Activated CD4-positive, alpha-beta memory T cell treated with anti-CD3 and anti-CD28 coated beads, Interleukin-2, amount 10 ng/mL, durations not matched to agents 7 days and 5 days (primary cell): Measurements from ENCODE around the gene SERPING1. TPM values are rescaled to one million over a fixed set of nuclear protein-coding genes. Genes with fewer than 3 reads are reported as not detected.
A peak's percentile ranks its signal among the peaks of the same experiment; 100 is the strongest.

Experiments used
- CTCF ChIA-PET: fragments of 350-600 bp; sonication (Branson Sonifier 250); formaldehyde crosslinking; loops from one replicate; lab custom pipeline; 2021; ENCODE audit warnings: antibody characterized with exemption, inconsistent platforms; lab: Charles Lee
- POLR2A ChIA-PET: fragments of 350-600 bp; sonication (Branson Sonifier 250); formaldehyde crosslinking; loops from one replicate; lab custom pipeline; 2021; ENCODE audit warnings: antibody characterized with exemption; lab: Charles Lee
- DNase-seq: peaks from one replicate; pipeline ENCODE4 v3.0.0-alpha.2; 2020
- H3K27ac Mint-ChIP-seq: one replicate; pipeline ENCODE4 v1.8.0; 2021; ENCODE audit warnings: mild to moderate bottlenecking, mixed read lengths
- H3K27me3 Mint-ChIP-seq: one replicate; pipeline ENCODE4 v1.8.0; 2021; ENCODE audit warnings: mixed read lengths
- H3K36me3 Mint-ChIP-seq: one replicate; pipeline ENCODE4 v1.8.0; 2021; ENCODE audit warnings: low read depth, mixed read lengths
- H3K4me1 Mint-ChIP-seq: one replicate; pipeline ENCODE4 v1.8.0; 2021; ENCODE audit warnings: mixed read lengths
- H3K4me3 Mint-ChIP-seq: one replicate; pipeline ENCODE4 v1.8.0; 2021; ENCODE audit warnings: mild to moderate bottlenecking, mixed read lengths
- H3K9me3 Mint-ChIP-seq: one replicate; pipeline ENCODE4 v1.8.0; 2021; ENCODE audit warnings: mixed read lengths
- total RNA-seq, 2 experiments: library from RNA; stranded (reverse); gene quantifications; one replicate each; pipeline ENCODE4 v1.2.3, GENCODE V29; 2021

Gene SERPING1
- total RNA-seq, result under 1 TPM; 0.55 to 0.93 TPM

DNA sequence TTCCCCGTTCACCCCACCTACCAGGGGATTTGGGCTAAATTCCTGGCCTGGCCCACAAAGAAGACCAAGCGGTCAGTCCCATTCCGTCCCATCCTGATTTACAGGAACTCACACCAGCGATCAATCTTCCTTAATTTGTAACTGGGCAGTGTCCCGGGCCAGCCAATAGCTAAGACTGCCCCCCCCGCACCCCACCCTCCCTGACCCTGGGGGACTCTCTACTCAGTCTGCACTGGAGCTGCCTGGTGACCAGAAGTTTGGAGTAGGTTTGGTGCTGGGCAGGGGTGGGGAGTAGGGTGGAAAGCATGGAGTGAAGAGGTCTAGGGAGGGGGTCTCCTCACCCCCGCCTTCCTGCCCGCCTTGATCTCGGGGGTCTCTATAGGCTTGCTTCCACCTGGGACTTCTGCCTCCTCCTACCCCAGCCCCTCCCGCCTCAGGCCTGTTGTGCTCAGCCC, at the start of gene SERPING1:
Gene SERPING1 (plus strand): TSS at position 225 of the 455 bp plus-strand sequence. CDS start 586 bp downstream, outside the sequence.
- Mint-ChIP-seq H3K9me3 (no peaks in the 10 kb centered on the region), H3K27me3 (peaks cover 37% of the 10 kb centered on the region), H3K4me3 (no peak within 1 kb of the TSS), H3K4me1 (peaks cover 2% of the 10 kb centered on the region), H3K36me3 (no peaks in the 10 kb centered on the region), H3K27ac (no peak within 1 kb of the TSS)
- CTCF ChIA-PET, result interaction anchor here (1.5 kb wide), 1 partner anchor 13 kb away, joined by 4 read pairs; no protein-coding TSS in a partner anchor
- POLR2A ChIA-PET, result no interaction called here
- DNase-seq, result no peak

DNA sequence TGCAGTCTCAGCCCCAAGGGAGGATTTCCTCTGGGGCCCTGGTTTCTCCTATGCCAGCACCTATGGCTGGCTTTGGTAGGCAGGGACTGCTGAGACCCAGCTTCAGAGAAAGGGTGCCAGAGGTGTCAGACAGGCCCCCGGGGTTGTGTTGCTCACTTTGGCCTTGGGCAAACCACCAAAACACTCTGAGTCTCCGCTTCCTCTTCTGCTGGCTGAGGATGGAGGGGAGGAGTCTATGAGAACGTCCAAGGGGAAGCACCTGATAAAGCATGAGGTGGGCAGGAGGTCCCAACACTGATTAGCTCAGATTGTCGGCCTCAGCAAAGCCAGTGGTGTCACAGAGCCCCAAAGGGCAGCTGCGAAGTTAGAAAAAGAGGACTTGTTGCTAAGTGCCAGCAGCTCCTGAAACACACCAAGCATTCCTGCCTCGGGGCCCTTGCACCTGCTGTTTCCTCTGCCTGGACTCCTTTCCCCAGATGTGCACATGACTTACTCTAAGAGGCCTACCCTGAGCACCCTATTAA, 49.6 kb upstream of the SERPING1 start:
- POLR2A ChIA-PET, result interaction anchor here (0.7 to 2.0 kb wide), 4 partner anchors 11 to 20 kb away, joined by 3 to 7 read pairs (median 3); partner anchors contain the start of gene UBE2L6
- H3K36me3 Mint-ChIP-seq, result peaks cover 54% of the 10 kb centered on the region
- no peak overlapping the region for H3K4me3 Mint-ChIP-seq
- no peaks in the 10 kb centered on the region for H3K27me3 Mint-ChIP-seq
- CTCF ChIA-PET, result interaction anchor here (1.1 to 1.5 kb wide), 3 partner anchors 20 to 93 kb away, joined by 4 to 5 read pairs (median 4); partner anchors contain the start of gene UBE2L6
- H3K9me3 Mint-ChIP-seq, result no peaks in the 10 kb centered on the region
- no peak for DNase-seq
- peaks cover 13% of the 10 kb centered on the region for H3K4me1 Mint-ChIP-seq
- H3K27ac Mint-ChIP-seq, result no peak overlapping the region

DNA sequence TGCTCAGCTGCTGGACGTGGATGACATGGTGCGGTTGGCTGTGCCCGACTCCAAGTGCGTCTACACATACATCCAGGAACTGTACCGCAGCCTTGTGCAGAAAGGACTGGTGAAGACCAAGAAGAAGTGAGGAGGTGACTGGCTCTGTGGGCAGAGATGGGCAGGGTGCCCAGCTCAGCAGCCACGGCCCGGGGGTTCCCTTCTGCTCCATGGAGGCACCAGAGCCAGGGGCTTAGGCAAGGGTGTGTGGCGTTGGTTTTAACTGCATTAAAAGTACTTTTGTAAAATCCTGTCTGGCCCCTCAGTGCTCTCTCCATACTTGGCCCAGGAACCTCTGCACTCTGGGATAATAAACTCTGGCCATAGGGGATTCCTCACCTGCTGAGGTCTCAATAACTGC, 47.5 kb upstream of the SERPING1 start:
- DNase-seq, result no peak
- Mint-ChIP-seq H3K27me3 (no peaks in the 10 kb centered on the region), H3K4me3 (no peak overlapping the region), H3K36me3 (peaks cover 69% of the 10 kb centered on the region), H3K9me3 (no peaks in the 10 kb centered on the region), H3K4me1 (peaks cover 13% of the 10 kb centered on the region), H3K27ac (no peak overlapping the region)
- CTCF ChIA-PET, result interaction anchor here (1.1 to 1.2 kb wide), 2 partner anchors 15 to 23 kb away, joined by 3 to 5 read pairs; no protein-coding TSS in a partner anchor
- POLR2A ChIA-PET, result interaction anchor here (1.2 kb wide), 1 partner anchor 35 kb away, joined by 3 read pairs; the partner anchor contains the start of gene SLC43A1

DNA sequence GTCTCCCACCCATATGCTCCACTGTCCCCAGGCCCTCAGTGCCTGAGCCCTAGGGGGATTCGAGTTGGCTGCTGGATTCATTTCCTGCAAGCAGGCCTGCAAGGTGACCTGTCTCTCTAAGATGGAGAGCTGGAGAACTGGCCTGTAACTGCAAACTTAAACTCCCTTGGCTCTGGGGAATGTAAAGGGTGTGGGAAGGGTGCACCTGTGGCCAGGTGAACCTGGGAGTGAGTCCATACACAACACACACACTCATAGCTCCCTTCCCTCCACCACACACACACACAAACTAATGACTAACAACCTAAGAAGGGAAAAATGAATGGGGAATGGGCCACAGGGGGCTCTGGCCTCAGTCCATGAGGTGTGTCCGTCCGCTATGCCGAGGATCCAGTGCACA, 45.5 kb upstream of the SERPING1 start:
- H3K36me3 Mint-ChIP-seq, result peaks cover 82% of the 10 kb centered on the region
- no peak overlapping the region for H3K27ac Mint-ChIP-seq
- ChIA-PET POLR2A (no interaction called here), CTCF (interaction anchor here (1.0 kb wide), 1 partner anchor 18 kb away, joined by 3 read pairs; no protein-coding TSS in a partner anchor)
- peaks cover 16% of the 10 kb centered on the region for H3K4me1 Mint-ChIP-seq
- no peak overlapping the region for H3K4me3 Mint-ChIP-seq
- DNase-seq, result no peak
- no peaks in the 10 kb centered on the region for H3K9me3 Mint-ChIP-seq
- no peaks in the 10 kb centered on the region for H3K27me3 Mint-ChIP-seq

DNA sequence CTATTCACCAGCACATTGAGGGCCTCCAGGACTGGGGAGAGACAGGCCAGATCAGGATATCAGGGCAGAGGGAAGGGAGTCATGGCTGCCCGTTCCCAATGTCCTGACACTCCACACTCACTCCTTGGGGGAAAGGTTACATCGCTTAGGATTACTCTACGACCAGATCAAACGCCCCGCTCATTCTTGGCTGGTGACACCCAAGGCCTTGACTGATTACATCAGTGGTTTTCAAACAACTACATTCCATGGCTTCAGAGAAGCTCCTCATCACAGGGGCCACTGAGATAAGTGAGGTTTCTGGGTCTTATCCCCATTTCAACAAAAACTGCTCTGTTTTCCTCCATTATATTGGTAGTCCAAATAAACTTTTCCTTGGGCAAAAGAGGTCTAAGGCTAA, 45.0 kb upstream of the SERPING1 start:
- Mint-ChIP-seq H3K36me3 (peaks cover 83% of the 10 kb centered on the region), H3K27me3 (no peaks in the 10 kb centered on the region), H3K27ac (no peak overlapping the region), H3K4me1 (peaks cover 14% of the 10 kb centered on the region), H3K9me3 (no peaks in the 10 kb centered on the region), H3K4me3 (no peak overlapping the region)
- no peak for DNase-seq
- ChIA-PET POLR2A (no interaction called here), CTCF (interaction anchor here (1.0 kb wide), 1 partner anchor 19 kb away, joined by 3 read pairs; no protein-coding TSS in a partner anchor)

DNA sequence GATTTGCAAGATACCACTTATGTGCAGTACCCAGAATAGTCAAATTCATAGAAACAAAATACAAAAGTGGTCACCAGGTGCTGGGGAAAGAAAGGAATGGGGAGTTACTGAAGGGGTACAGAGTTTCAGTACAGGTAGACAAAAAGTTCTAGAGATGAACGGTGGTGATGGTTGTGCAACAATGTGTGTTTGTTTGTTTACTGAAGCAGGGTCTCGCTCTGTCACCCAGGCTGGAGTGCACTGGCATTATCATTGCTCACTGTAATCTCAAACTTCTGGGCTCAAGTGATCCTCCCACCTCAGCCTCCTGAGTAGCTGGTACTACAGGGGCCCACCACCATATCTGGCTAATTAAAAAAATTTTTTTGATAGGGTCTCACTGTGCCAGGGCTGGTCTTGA, 42.1 kb upstream of the SERPING1 start:
- Mint-ChIP-seq H3K9me3 (no peaks in the 10 kb centered on the region), H3K27ac (no peak overlapping the region), H3K4me1 (peaks cover 7% of the 10 kb centered on the region), H3K4me3 (no peak overlapping the region), H3K36me3 (peaks cover 87% of the 10 kb centered on the region), H3K27me3 (no peaks in the 10 kb centered on the region)
- no peak for DNase-seq
- ChIA-PET POLR2A (no interaction called here), CTCF (interaction anchor here (1.2 to 2.0 kb wide), 3 partner anchors 62 to 89 kb away, joined by 4 to 9 read pairs (median 5); no protein-coding TSS in a partner anchor)

DNA sequence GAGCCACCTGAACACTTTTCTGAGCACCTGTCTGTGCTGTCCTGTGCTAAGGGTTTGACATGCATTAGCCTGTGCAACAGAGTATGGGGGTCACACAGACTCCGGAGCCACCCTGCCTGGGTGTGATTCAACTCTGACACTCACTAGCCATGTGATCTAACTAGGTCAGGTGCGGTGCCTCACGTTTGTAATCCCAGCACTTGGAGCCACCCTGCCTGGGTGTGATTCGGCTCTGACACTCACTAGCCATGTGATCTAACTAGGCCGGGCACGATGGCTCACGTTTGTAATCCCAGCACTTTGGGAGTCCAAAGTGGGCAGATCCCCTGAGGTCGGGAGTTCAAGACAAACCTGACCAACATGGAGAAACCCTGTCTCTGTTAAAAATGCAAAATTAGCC, 41.4 kb upstream of the SERPING1 start:
- ChIA-PET CTCF (interaction anchor here (1.2 kb wide), 1 partner anchor 89 kb away, joined by 4 read pairs; no protein-coding TSS in a partner anchor), POLR2A (no interaction called here)
- Mint-ChIP-seq H3K36me3 (peaks cover 84% of the 10 kb centered on the region), H3K4me1 (peaks cover 9% of the 10 kb centered on the region), H3K9me3 (no peaks in the 10 kb centered on the region), H3K4me3 (no peak overlapping the region), H3K27me3 (no peaks in the 10 kb centered on the region), H3K27ac (no peak overlapping the region)
- DNase-seq, result no peak

DNA sequence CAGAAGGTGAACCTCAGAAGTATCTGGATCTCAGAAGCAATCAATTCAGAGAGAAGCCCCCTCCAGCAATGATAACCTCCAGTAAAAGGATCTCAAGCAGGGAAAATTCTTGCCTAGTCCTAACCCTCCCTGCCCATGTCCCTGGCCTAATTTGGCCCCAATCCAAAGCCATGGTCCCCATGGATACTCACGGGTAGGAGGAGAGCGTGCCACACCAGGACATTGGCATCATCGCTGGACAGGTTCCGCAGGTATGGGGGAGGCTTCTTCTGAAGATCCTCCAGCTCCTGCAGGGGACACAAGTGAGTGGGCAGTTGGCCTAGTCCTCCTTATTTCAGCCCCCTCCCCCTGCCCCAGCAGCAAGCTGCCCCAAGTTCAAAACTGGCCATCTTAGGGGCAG, 37.3 kb upstream of the SERPING1 start:
- Mint-ChIP-seq H3K4me3 (no peak overlapping the region), H3K27ac (no peak overlapping the region), H3K4me1 (peaks cover 41% of the 10 kb centered on the region), H3K27me3 (no peaks in the 10 kb centered on the region), H3K36me3 (peaks cover 77% of the 10 kb centered on the region), H3K9me3 (no peaks in the 10 kb centered on the region)
- POLR2A ChIA-PET, result interaction anchor here (1.1 kb wide), 1 partner anchor 117 kb away, joined by 3 read pairs; no protein-coding TSS in a partner anchor
- CTCF ChIA-PET, result interaction anchor here (1.2 to 1.7 kb wide), 2 partner anchors 8 to 67 kb away, joined by 4 to 6 read pairs; partner anchors contain the start of gene UBE2L6
- DNase-seq, result no peak

DNA sequence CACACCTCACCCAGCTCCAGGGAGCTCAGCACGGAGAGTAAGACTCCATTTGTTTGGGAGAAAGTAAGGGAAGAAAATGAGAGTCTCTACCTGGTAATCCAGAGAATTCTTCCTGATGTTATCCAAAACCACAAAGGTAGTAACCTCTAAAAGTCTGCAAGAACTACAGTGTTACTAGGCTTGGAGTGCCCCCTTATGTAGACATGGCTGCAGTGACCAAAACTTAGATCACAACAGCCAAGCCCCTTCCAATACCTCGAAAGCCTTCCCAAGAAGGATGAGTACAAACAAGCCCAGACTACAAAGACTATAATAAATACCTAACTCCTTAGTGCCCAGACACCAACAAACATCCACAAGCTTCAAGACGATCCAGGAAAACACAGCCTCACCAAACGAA, 34.9 kb upstream of the SERPING1 start:
- CTCF ChIA-PET, result no interaction called here
- Mint-ChIP-seq H3K4me3 (no peak overlapping the region), H3K27ac (peak overlapping the region; percentile 50), H3K36me3 (peaks cover 70% of the 10 kb centered on the region), H3K9me3 (no peaks in the 10 kb centered on the region), H3K27me3 (no peaks in the 10 kb centered on the region), H3K4me1 (peaks cover 41% of the 10 kb centered on the region)
- DNase-seq, result no peak
- POLR2A ChIA-PET, result no interaction called here

DNA sequence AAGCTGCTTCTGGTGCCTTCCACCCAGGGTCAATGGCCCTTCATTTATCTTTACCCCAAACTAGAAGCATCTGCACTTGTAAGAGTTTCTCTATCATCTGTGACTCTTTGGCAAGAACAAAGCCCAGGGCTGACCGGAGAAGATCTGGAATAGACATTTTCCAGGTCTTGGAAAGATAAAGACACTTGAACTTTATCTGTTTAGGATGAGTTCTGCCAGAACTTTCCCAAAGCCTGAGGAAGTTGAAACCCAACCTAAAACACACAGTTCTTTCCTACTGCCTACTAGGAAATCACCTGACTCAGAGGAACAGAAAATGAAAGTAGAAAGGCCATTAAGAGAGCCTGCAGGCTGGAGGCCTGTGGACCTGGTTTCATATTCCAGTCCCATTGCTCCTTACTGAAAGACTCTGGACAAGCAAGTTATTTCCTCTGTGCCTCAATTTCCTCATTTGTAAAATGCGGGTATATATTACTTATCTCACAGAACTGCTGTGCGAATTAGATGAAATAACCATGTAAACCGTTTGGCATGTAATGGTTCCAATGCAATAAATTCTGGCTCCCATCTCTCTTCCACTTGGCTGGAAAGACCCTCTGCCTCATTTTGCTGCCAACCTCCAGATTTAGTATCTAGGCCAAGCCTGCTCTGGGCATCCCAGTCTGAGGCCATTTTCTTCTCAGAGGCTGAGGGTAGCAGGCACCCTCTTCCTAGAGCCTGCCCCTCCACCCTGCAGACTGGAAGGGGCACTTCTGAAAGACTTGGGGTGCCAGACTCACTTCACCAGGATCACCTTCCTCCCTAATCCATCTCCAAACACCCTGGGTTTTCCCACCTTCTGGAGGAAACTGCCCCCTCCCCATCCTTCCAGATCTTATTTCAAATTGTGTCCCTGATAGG, 31.2 kb upstream of the SERPING1 start:
- no peaks in the 10 kb centered on the region for H3K27me3 Mint-ChIP-seq
- H3K36me3 Mint-ChIP-seq, result peaks cover 46% of the 10 kb centered on the region
- peaks cover 43% of the 10 kb centered on the region for H3K4me1 Mint-ChIP-seq
- H3K27ac Mint-ChIP-seq, result peak overlapping the region; percentile 87
- peak; percentile 44 for DNase-seq
- no peaks in the 10 kb centered on the region for H3K9me3 Mint-ChIP-seq
- H3K4me3 Mint-ChIP-seq, result peak overlapping the region; percentile 99
- ChIA-PET POLR2A (interaction anchor here (0.7 to 2.2 kb wide), 3 partner anchors 19 to 79 kb away, joined by 3 to 15 read pairs (median 5); partner anchors contain the start of gene SLC43A1), CTCF (interaction anchor here (1.2 to 7.4 kb wide), 7 partner anchors 38 to 234 kb away, joined by 3 to 206 read pairs (median 8); no protein-coding TSS in a partner anchor)

DNA sequence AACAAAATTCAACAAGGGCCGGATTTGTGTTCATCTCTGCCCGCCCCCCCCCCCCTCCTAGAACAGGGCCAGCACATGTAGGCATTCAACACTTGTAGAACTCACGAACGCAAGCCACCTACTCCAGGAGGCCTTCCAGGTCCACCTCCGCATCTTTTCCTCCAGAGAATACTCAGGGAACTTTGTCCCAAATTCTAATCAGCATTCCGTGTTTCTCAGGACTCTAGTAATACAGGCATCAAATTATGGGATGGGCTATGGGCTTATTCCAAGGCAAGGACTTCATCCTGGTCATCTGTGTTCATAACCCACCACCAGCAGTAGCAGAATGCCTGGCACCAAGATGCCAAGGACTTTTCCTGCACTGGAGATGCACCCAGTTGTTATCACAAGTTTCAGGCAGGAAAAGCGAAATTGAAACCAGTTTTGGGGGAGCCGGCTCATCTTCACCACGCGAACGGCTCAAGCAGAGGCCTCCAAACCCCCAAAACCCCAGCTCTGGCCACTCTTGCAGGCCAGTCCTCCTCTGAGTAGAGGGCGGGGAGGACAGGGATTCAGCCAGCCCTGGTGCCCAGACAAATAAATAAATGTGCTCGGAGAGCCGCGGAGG, 30.5 kb upstream of the SERPING1 start:
- Mint-ChIP-seq H3K27ac (peak overlapping the region; percentile 87), H3K27me3 (no peaks in the 10 kb centered on the region), H3K36me3 (peaks cover 40% of the 10 kb centered on the region), H3K9me3 (no peaks in the 10 kb centered on the region), H3K4me3 (peak overlapping the region; percentile 99), H3K4me1 (peaks cover 36% of the 10 kb centered on the region)
- ChIA-PET POLR2A (interaction anchor here (1.2 to 2.2 kb wide), 9 partner anchors 36 to 1011 kb away, joined by 3 to 15 read pairs (median 5); partner anchors contain the start of genes CLP1, SLC43A1, TIMM10 and YPEL4), CTCF (interaction anchor here (0.7 to 7.4 kb wide), 11 partner anchors 12 to 234 kb away, joined by 3 to 206 read pairs (median 5); no protein-coding TSS in a partner anchor)
- peak; percentile 54 for DNase-seq
